HepG2 (cell line): ENCODE results near the gene PGA3. TPM values are rescaled to one million over a fixed set of nuclear protein-coding genes. Genes with fewer than 3 reads are reported as not detected.

Source experiments
- ATAC-seq: fragments of 200-7000 bp; cut with Tn5 transposase; 3 replicates; pipeline ENCODE4 v1.9.1; 2020; ENCODE audit warnings: mild to moderate bottlenecking, moderate library complexity
- BruUV-seq: library from RNA; stranded (reverse); fragments of 400-500 nt; replicated peaks from 2 replicates; lab custom pipeline; 2021; lab: Mats Ljungman, UMichigan
- CTCF ChIA-PET: fragments of 300-600 bp; formaldehyde crosslinking; extraction: SDS; loops from one replicate; lab custom pipeline; 2021; ENCODE audit warnings: low total read pairs, inconsistent platforms, low intra/inter-chr PET ratio; lab: Yijun Ruan, JAX
- POLR2A ChIA-PET: fragments of 350-600 bp; sonication (Branson Sonifier 250); formaldehyde crosslinking; loops from one replicate; lab custom pipeline; 2020; ENCODE audit warnings: antibody characterized with exemption, inconsistent platforms; lab: Yijun Ruan, JAX
- DNase-seq: peaks from one replicate; pipeline ENCODE4 v3.0.0-alpha.2; 2015; ENCODE audit warnings: low spot score
- FAIRE-seq: peaks from 3 replicates; lab custom pipeline; 2011; peaks lifted over from hg19 to GRCh38; lab: Jason Lieb, UNC
- H2AFZ ChIP-seq: one replicate; pipeline ENCODE4 v1.6.1; 2011; ENCODE audit warnings: low read length, inconsistent platforms
- H3K27ac ChIP-seq: fragments of 300-600 bp; 3 replicates; pipeline ENCODE4 v1.8.0; 2011; ENCODE audit warnings: mixed run types, mild to moderate bottlenecking, mixed read lengths, low read length, inconsistent platforms; ENCODE audit not compliant: insufficient read depth; ENCODE audit errors: extremely low read length
- H3K27me3 ChIP-seq, 2 experiments: fragments of 200-600 bp in 1 of 2; 2 replicates in 1 of 2; 3 replicates in 1 of 2; pipeline versions ENCODE4 v1.6.0 to v1.8.0; 2011; ENCODE audit warnings: low read length in 2 of 2, mild to moderate bottlenecking in 2 of 2, moderate library complexity in 2 of 2, inconsistent platforms in 1 of 2; ENCODE audit not compliant: insufficient read depth in 2 of 2, control insufficient read depth in 1 of 2
- H3K36me3 ChIP-seq, 2 experiments: fragments of 200-600 bp in 1 of 2; replicated peaks in 1 of 2; 2 replicates in 1 of 2; 3 replicates in 1 of 2; pipeline versions ENCODE4 v1.5.1 to v1.8.0; 2011; ENCODE audit warnings: low read length in 2 of 2, inconsistent platforms in 1 of 2; ENCODE audit not compliant: insufficient read depth in 2 of 2, control insufficient read depth in 1 of 2
- H3K4me1 ChIP-seq: 2 replicates; pipeline ENCODE4 v1.5.1; 2012; ENCODE audit warnings: low read length, inconsistent platforms; ENCODE audit not compliant: insufficient read depth
- H3K4me2 ChIP-seq: 2 replicates; pipeline ENCODE4 v1.6.0; 2011; ENCODE audit warnings: low read depth, low read length, inconsistent platforms
- H3K4me3 ChIP-seq, 3 experiments: fragments of 200-600 bp in 1 of 3; sonication (generic), shearing (Covaris generic) in 1 of 3; replicated peaks in 1 of 3; 2 replicates each; pipeline ENCODE4 v1.5.1; 2011 to 2016; ENCODE audit warnings: low read length in 3 of 3, inconsistent platforms in 2 of 3, low read depth in 2 of 3, mild to moderate bottlenecking in 2 of 3, control low read depth in 1 of 3, mixed read lengths in 1 of 3; ENCODE audit not compliant: insufficient read depth in 1 of 3
- H3K79me2 ChIP-seq: one replicate; pipeline ENCODE4 v1.6.1; 2011; ENCODE audit warnings: low read length, inconsistent platforms; ENCODE audit not compliant: insufficient read depth
- H3K9ac ChIP-seq: 2 replicates; pipeline ENCODE4 v1.6.0; 2011; ENCODE audit warnings: mild to moderate bottlenecking, low read depth, low read length, inconsistent platforms; ENCODE audit not compliant: insufficient read depth
- H3K9me3 ChIP-seq: 2 replicates; pipeline ENCODE4 v1.5.1; 2012; ENCODE audit warnings: mild to moderate bottlenecking, low read length
- H4K20me1 ChIP-seq: 2 replicates; pipeline ENCODE4 v1.6.0; 2011; ENCODE audit warnings: inconsistent platforms, mild to moderate bottlenecking, low read length, moderate library complexity; ENCODE audit not compliant: insufficient read depth
- ARHGAP35 ChIP-seq: sonication (generic); formaldehyde crosslinking; IDR thresholded peaks from 2 replicates; pipeline ENCODE4 v1.9.0; 2022; ENCODE audit warnings: mild to moderate bottlenecking, inconsistent platforms, moderate library complexity, missing genetic modification reagents, borderline replicate concordance
- CENPX ChIP-seq: sonication (generic); formaldehyde crosslinking; IDR thresholded peaks from 2 replicates; pipeline ENCODE4 v1.9.0; 2021; ENCODE audit warnings: mild to moderate bottlenecking, missing genetic modification reagents, moderate library complexity
- ETV6 ChIP-seq: sonication (generic); formaldehyde crosslinking; conservative IDR thresholded peaks from 2 replicates; pipeline ENCODE4 v1.4.0; 2020; ENCODE audit warnings: missing genetic modification reagents
- FOXA1 ChIP-seq, 2 experiments: fragments of 450-650 bp in 1 of 2; sonication (generic) in 1 of 2; formaldehyde crosslinking in 1 of 2; IDR thresholded peaks; 2 replicates each; pipeline versions ENCODE4 v1.4.0 to v1.6.1; 2016 to 2020; ENCODE audit warnings: missing genetic modification reagents in 1 of 2
- GTF3A ChIP-seq: sonication (generic); formaldehyde crosslinking; conservative IDR thresholded peaks from 2 replicates; pipeline ENCODE4 v1.4.0; 2020; ENCODE audit warnings: mild to moderate bottlenecking, missing genetic modification reagents
- KLF16 ChIP-seq, 2 experiments: sonication (generic) in 1 of 2; formaldehyde crosslinking in 1 of 2; IDR thresholded peaks; 2 replicates each; pipeline versions ENCODE4 v1.6.1 to v1.8.0; 2016 to 2023; ENCODE audit warnings: missing genetic modification reagents in 2 of 2, missing compliant biosample characterization in 1 of 2
- MBD4 ChIP-seq: IDR thresholded peaks from 2 replicates; pipeline ENCODE4 v1.6.1; 2012; ENCODE audit warnings: low read length, inconsistent platforms, borderline replicate concordance
- TBX2 ChIP-seq: sonication (generic); formaldehyde crosslinking; IDR thresholded peaks from 2 replicates; pipeline ENCODE4 v1.5.0; 2020; ENCODE audit warnings: missing genetic modification reagents, mild to moderate bottlenecking, borderline replicate concordance
- ZBTB20 ChIP-seq: sonication (generic); formaldehyde crosslinking; IDR thresholded peaks from 2 replicates; pipeline ENCODE4 v1.8.1; 2023; ENCODE audit warnings: missing genetic modification reagents, low read depth, mild to moderate bottlenecking, borderline replicate concordance
- ZNF180 ChIP-seq: sonication (generic); formaldehyde crosslinking; IDR thresholded peaks from 2 replicates; pipeline ENCODE4 v1.4.0; 2020; ENCODE audit warnings: low read depth, missing genetic modification reagents, borderline replicate concordance
- ZNF333 ChIP-seq: sonication (generic); formaldehyde crosslinking; IDR thresholded peaks from 2 replicates; pipeline ENCODE4 v1.4.0; 2020; ENCODE audit warnings: mild to moderate bottlenecking, missing genetic modification reagents, borderline replicate concordance
- ZNF432 ChIP-seq: sonication (generic); formaldehyde crosslinking; IDR thresholded peaks from 2 replicates; pipeline ENCODE4 v1.5.0; 2020; ENCODE audit warnings: missing genetic modification reagents, mild to moderate bottlenecking, borderline replicate concordance
- ZNF513 ChIP-seq: sonication (generic); formaldehyde crosslinking; conservative IDR thresholded peaks from 2 replicates; pipeline ENCODE4 v1.5.0; 2020; ENCODE audit warnings: missing genetic modification reagents
- ZNF530 ChIP-seq: sonication (generic); formaldehyde crosslinking; IDR thresholded peaks from 2 replicates; pipeline ENCODE4 v1.5.0; 2020; ENCODE audit warnings: low read depth, mild to moderate bottlenecking, missing genetic modification reagents
- ZNF83 ChIP-seq: sonication (generic); formaldehyde crosslinking; IDR thresholded peaks from 2 replicates; pipeline ENCODE4 v1.4.0; 2020; ENCODE audit warnings: missing genetic modification reagents, mild to moderate bottlenecking, borderline replicate concordance
- ZSCAN20 ChIP-seq: sonication (generic); formaldehyde crosslinking; IDR thresholded peaks from 2 replicates; pipeline ENCODE4 v1.4.0; 2020; ENCODE audit warnings: missing genetic modification reagents, mild to moderate bottlenecking, borderline replicate concordance
- WGBS: methylation state at CpG from one replicate; pipeline ENCODE4 v1.1.6; 2017; ENCODE audit warnings: low lambda C conversion rate; 5-methylcytosine and 5-hydroxymethylcytosine counted together
- in situ Hi-C: cut with HindIII; loops from 2 replicates; pipeline ENCODE4 v1.10.0; 2017; ENCODE audit warnings: low pct_unique_long_range_greater_than_20kb; ENCODE audit not compliant: extremely low pct_ligation_motif_present
- intact Hi-C: fragments of 100-400 bp; cut with micrococcal nuclease; formaldehyde crosslinking; loops from one replicate; pipeline ENCODE4 v1.10.0; 2022; ENCODE audit not compliant: unreplicated experiment
- polyA plus RNA-seq, 8 experiments: library from polyadenylated mRNA; depleted of rRNA in 3 of 8; stranded (reverse) in 7 of 8; unstranded in 1 of 8; fragments of >200 nt; fragmentation: Illumina TruSeq in 4 of 8; extraction: Trizol in 4 of 8; gene quantifications; 2 replicates each; pipeline versions ENCODE4 v1.2.1 to v1.2.3, GENCODE V29; 2011 to 2016; ENCODE audit warnings: low read depth in 4 of 8, missing spikeins in 1 of 8, mixed read lengths in 1 of 8; ENCODE audit not compliant: insufficient read depth in 1 of 8
- total RNA-seq, 5 experiments: library from RNA; depleted of rRNA; stranded (reverse); fragments of >200 nt; fragmentation: Illumina TruSeq; extraction: Trizol; gene quantifications; 2 replicates each; pipeline ENCODE4 v1.2.3, GENCODE V29; 2016; ENCODE audit warnings: low read depth in 1 of 5

The PGA3 gene
- total and polyA plus RNA-seq, 2 of the 13 experiments (the other 11 are each of a cell fraction or from before 2014, with no cell fraction given) = not detected

- DNase-seq (no peak), FAIRE-seq (no peak), ATAC-seq (peak; percentile 34; the same call in 2 of the 3 replicates)
- no TSS peak for BruUV-seq
- ChIA-PET CTCF (no interaction called here), POLR2A (no interaction called here)
- no peak overlapping the region for H2AFZ ChIP-seq
- no peaks in the 10 kb centered on the region for H3K4me1 ChIP-seq
- H3K27me3 ChIP-seq = peaks cover 2 to 22% of the 10 kb centered on the region in 2 experiments; a peak in 1 of 5 replicates
- no peaks in the 10 kb centered on the region for H3K79me2 ChIP-seq
- TF ChIP-seq CENPX (CRISPR knock-in tag) (no peak), MBD4 (no peak), ZNF180 (CRISPR knock-in tag) (no peak), ZNF333 (CRISPR knock-in tag) (no peak), TBX2 (CRISPR knock-in tag) (no peak)
- H3K4me3 ChIP-seq = no peak overlapping the region
- H4K20me1 ChIP-seq = no peaks in the 10 kb centered on the region
- no peak overlapping the region for H3K9ac ChIP-seq
- intact Hi-C loops = no loop called here
- no peak overlapping the region for H3K4me2 ChIP-seq
- 20% methylated on average over 9 of the region's 12 CpGs for WGBS
- no peak overlapping the region for H3K27ac ChIP-seq
- H3K36me3 ChIP-seq = no peaks in the 10 kb centered on the region
- in situ Hi-C loops = no loop called here
- no peaks in the 10 kb centered on the region for H3K9me3 ChIP-seq
Observed at GRCh38 chr11:61193596-61193995, 9.7 kb upstream of the PGA3 start.

- 0 out of 2 replicates have a peak, but pooled peaks cover 6% of the 10 kb centered on the region for H3K9me3 ChIP-seq
- no peak for FAIRE-seq
- no peak overlapping the region for H2AFZ ChIP-seq
- H3K9ac ChIP-seq = no peak overlapping the region
- intact Hi-C loops = no loop called here
- ATAC-seq = no peak; the same call in 2 of the 3 replicates
- POLR2A ChIA-PET = no interaction called here
- H3K27ac ChIP-seq = no peak overlapping the region
- BruUV-seq = no TSS peak
- in situ Hi-C loops = no loop called here
- H3K36me3 ChIP-seq = no peaks in the 10 kb centered on the region
- H3K27me3 ChIP-seq = peaks cover 2 to 22% of the 10 kb centered on the region in 2 experiments; a peak in 1 of 5 replicates
- no peak for DNase-seq
- no peaks in the 10 kb centered on the region for H3K4me1 ChIP-seq
- WGBS = 19% methylated on average over 8 of the region's 12 CpGs
- H4K20me1 ChIP-seq = no peaks in the 10 kb centered on the region
- H3K79me2 ChIP-seq = no peaks in the 10 kb centered on the region
- TF ChIP-seq ZNF83 (CRISPR knock-in tag) (no peak), ZBTB20 (no peak), ZNF513 (no peak), ZNF530 (CRISPR knock-in tag) (no peak), ZSCAN20 (CRISPR knock-in tag) (no peak), ARHGAP35 (CRISPR knock-in tag) (no peak), KLF16 (CRISPR knock-in tag; IDR thresholded peaks at IDR 0.05) (no peak), ETV6 (CRISPR knock-in tag) (no peak), ZNF432 (CRISPR knock-in tag) (no peak), FOXA1 (IDR thresholded peaks at IDR 0.05) (no peak), FOXA1 (CRISPR knock-in tag; IDR thresholded peaks at IDR 0.05) (no peak), GTF3A (CRISPR knock-in tag) (no peak)
- CTCF ChIA-PET = no interaction called here
- no peak overlapping the region for H3K4me3 ChIP-seq
- no peak overlapping the region for H3K4me2 ChIP-seq
Observed at GRCh38 chr11:61194169-61194671, 9.1 kb upstream of the PGA3 start.
